Coronary artery (tissue), 2 donors: ENCODE data around the gene USP17L11.
"Not testable (repeated sequence)": the region's sequence is repeated elsewhere in the genome, so short reads cannot be mapped to it uniquely, and the experiment has no call there.

Experiments used
- DNase-seq: peaks from one replicate; pipeline ENCODE4 v3.0.0-alpha.2; 2017; ENCODE audit warnings: low spot score
- H3K27ac ChIP-seq, 2 donors: fragments of 200-600 bp; sonication (generic); one replicate each; pipeline ENCODE4 v1.5.1; 2016 to 2019
- H3K4me3 ChIP-seq: fragments of 200-600 bp; sonication (generic); 2 replicates; pipeline ENCODE4 v1.5.1; 2016; ENCODE audit warnings: mild to moderate bottlenecking, moderate library complexity

Gene USP17L11

DNA sequence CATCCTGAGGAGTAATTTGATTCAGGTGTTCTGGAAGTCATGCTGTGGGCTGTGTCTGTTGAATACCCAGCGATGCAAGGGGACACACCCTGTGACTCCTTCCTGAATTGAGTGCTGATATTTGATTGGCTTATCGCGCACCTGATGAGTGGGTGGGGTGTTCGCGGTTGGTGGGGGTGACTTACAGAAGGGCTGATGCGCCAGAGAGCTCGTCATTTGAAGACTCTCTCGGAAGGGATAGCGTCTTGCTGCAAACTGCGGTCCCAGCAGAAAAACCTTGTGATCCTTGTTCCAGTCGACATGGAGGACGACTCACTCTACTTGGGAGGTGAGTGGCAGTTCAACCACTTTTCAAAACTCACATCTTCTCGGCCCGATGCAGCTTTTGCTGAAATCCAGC, at the start of gene USP17L11:
Gene USP17L11, plus strand, starts transcription at position 301 of the 400 bp plus-strand sequence. Its CDS starts 0 bp downstream, at position 301.
- not testable (repeated sequence) for DNase-seq, H3K4me3 ChIP-seq, H3K27ac ChIP-seq

DNA sequence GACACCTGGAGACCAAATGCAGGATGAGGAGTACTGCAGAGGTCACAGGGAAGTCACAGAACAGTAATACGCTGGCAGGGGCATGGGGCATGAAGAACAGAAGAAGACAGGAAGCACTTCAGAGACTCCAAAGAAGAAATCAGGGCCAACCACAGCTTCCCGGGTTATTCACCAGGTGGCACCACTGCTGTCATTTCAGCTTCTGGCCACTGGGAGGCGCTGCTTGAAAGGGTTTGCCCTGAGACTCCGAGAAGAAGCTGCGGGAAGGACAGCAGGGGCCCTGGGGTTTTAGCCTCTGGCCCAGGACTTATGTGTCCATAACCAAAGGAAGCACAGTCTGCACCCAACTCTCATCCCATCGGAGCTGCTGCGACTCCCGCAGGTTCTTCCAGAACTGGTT, 49.2 kb upstream of the USP17L11 start:
- H3K27ac ChIP-seq, H3K4me3 ChIP-seq, DNase-seq: not testable (repeated sequence)

DNA sequence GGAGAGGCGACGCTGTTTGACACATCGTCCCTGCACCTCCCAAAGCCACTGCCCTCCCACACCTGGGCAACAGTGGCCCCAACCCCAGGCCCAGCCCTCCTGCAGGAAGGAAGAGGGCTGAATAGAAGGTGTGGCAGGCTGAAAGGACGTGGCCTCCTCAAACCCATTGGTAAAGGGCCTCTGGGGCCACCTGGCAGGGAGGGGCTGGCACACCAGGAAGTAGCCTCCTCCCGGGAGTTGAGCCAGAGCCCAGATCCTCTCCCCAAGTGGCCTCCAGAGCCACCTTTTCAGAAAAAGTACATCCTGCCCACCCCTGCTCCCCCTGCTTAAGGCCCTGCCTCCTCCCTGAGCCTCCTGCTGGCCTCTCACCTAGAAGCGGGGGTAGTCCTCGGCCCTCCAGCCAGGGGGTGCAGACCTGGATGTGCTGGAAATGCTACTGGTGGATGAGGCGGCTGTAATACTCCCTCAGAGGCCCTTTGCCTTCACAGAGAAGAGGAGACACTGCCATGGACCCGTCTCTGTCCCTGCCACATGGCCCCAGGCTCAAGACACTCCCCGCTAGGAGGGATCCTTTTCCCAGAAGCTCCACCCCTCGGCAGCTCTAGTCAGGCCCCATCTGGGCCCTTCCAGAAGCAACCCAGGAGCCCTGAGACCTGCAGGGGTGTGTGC, 45.3 kb upstream of the USP17L11 start, which contains the start of gene FAM90A26:
Gene FAM90A26, plus strand, starts transcription at position 619 of the 669 bp plus-strand sequence. CDS start 2,764 bp downstream, outside the sequence.
- H3K4me3 ChIP-seq, H3K27ac ChIP-seq, DNase-seq: not testable (repeated sequence)

DNA sequence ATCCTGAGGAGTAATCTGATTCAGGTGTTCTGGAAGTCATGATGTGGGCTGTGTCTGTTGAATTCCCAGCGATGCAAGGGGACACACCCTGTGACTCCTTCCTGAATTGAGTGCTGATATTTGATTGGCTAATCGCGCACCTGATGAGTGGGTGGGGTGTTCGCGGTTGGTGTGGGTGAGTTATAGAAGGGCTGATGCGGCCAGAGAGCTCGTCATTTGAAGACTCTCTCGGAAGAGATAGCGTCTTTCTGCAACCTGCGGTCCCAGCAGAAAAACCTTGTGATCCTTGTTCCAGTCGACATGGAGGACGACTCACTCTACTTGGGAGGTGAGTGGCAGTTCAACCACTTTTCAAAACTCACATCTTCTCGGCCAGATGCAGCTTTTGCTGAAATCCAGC, 4.8 kb upstream of the USP17L11 start, which contains the start of gene USP17L10:
Gene USP17L10, plus strand, starts transcription at position 301 of the 400 bp plus-strand sequence. Its CDS starts 0 bp downstream, at position 301.
- not testable (repeated sequence) for H3K27ac ChIP-seq, DNase-seq, H3K4me3 ChIP-seq

GRCh38 chr4:9214701-9215100, 504 bp upstream of the USP17L11 start:
- H3K4me3 ChIP-seq, DNase-seq, H3K27ac ChIP-seq: not testable (repeated sequence)

GRCh38 chr4:9219852-9220251, 4.6 kb downstream of the USP17L11 start, which contains the start of gene USP17L12:
USP17L12 (plus strand) TSS chr4:9220152; CDS start chr4:9220152, 0 bp downstream.
- DNase-seq, H3K27ac ChIP-seq, H3K4me3 ChIP-seq: not testable (repeated sequence)

DNA sequence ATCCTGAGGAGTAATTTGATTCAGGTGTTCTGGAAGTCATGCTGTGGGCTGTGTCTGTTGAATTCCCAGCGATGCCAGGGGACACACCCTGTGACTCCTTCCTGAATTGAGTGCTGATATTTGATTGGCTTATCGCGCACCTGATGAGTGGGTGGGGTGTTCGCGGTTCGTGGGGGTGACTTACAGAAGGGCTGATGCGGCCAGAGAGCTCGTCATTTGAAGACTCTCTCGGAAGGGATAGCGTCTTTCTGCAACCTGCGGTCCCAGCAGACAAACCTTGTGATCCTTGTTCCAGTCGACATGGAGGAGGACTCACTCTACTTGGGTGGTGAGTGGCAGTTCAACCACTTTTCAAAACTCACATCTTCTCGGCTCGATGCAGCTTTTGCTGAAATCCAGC, 9.4 kb downstream of the USP17L11 start, which contains the start of gene USP17L13:
Gene USP17L13, plus strand, starts transcription at position 301 of the 400 bp plus-strand sequence. Its CDS starts 0 bp downstream, at position 301.
- not testable (repeated sequence) for H3K4me3 ChIP-seq, H3K27ac ChIP-seq, DNase-seq

DNA sequence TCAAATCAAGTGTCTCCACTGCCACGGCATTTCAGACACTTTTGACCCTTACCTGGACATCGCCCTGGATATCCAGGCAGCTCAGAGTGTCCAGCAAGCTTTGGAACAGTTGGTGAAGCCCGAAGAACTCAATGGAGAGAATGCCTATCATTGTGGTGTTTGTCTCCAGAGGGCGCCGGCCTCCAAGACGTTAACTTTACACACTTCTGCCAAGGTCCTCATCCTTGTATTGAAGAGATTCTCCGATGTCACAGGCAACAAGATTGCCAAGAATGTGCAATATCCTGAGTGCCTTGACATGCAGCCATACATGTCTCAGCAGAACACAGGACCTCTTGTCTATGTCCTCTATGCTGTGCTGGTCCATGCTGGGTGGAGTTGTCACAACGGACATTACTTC, 15.0 kb downstream of the USP17L11 start:
- DNase-seq, H3K4me3 ChIP-seq, H3K27ac ChIP-seq: not testable (repeated sequence)

DNA sequence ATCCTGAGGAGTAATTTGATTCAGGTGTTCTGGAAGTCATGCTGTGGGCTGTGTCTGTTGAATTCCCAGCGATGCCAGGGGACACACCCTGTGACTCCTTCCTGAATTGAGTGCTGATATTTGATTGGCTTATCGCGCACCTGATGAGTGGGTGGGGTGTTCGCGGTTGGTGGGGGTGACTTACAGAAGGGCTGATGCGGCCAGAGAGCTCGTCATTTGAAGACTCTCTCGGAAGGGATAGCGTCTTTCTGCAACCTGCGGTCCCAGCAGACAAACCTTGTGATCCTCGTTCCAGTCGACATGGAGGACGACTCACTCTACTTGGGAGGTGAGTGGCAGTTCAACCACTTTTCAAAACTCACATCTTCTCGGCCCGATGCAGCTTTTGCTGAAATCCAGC, 18.9 kb downstream of the USP17L11 start, which contains the start of gene USP17L15:
Gene USP17L15, plus strand, starts transcription at position 301 of the 400 bp plus-strand sequence. Its CDS starts 0 bp downstream, at position 301.
- not testable (repeated sequence) for H3K4me3 ChIP-seq, DNase-seq, H3K27ac ChIP-seq

GRCh38 chr4:9238461-9238860, 23.3 kb downstream of the USP17L11 start:
- H3K27ac ChIP-seq, H3K4me3 ChIP-seq: not testable (repeated sequence)
- peak; percentile 40 for DNase-seq

DNA sequence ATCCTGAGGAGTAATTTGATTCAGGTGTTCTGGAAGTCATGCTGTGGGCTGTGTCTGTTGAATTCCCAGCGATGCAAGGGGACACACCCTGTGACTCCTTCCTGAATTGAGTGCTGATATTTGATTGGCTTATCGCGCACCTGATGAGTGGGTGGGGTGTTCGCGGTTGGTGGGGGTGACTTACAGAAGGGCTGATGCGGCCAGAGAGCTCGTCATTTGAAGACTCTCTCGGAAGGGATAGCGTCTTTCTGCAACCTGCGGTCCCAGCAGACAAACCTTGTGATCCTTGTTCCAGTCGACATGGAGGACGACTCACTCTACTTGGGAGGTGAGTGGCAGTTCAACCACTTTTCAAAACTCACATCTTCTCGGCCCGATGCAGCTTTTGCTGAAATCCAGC, 28.4 kb downstream of the USP17L11 start, which contains the start of gene USP17L17:
Gene USP17L17, plus strand, starts transcription at position 301 of the 400 bp plus-strand sequence. Its CDS starts 0 bp downstream, at position 301.
- DNase-seq, H3K27ac ChIP-seq: not testable (repeated sequence)

GRCh38 chr4:9247953-9248680, 32.9 kb downstream of the USP17L11 start, which contains the start of gene USP17L18:
USP17L18 (plus strand) TSS chr4:9248630; CDS start chr4:9248630, 0 bp downstream.
- DNase-seq, result peak; percentile 41
- not testable (repeated sequence) for H3K4me3 ChIP-seq, H3K27ac ChIP-seq

More for the DNA sequence above, 28.4 kb downstream of the USP17L11 start, which contains the start of gene USP17L17:
- not testable (repeated sequence) for H3K4me3 ChIP-seq

DNA sequence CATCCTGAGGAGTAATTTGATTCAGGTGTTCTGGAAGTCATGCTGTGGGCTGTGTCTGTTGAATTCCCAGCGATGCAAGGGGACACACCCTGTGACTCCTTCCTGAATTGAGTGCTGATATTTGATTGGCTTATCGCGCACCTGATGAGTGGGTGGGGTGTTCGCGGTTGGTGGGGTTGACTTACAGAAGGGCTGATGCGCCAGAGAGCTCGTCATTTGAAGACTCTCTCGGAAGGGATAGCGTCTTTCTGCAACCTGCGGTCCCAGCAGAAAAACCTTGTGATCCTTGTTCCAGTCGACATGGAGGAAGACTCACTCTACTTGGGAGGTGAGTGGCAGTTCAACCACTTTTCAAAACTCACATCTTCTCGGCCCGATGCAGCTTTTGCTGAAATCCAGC, 37.9 kb downstream of the USP17L11 start, which contains the start of gene USP17L19:
Gene USP17L19, plus strand, starts transcription at position 301 of the 400 bp plus-strand sequence. Its CDS starts 0 bp downstream, at position 301.
- DNase-seq, H3K27ac ChIP-seq, H3K4me3 ChIP-seq: not testable (repeated sequence)

DNA sequence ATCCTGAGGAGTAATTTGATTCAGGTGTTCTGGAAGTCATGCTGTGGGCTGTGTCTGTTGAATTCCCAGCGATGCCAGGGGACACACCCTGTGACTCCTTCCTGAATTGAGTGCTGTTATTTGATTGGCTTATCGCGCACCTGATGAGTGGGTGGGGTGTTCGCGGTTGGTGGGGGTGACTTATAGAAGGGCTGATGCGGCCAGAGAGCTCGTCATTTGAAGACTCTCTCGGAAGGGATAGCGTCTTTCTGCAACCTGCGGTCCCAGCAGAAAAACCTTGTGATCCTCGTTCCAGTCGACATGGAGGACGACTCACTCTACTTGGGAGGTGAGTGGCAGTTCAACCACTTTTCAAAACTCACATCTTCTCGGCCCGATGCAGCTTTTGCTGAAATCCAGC, 42.6 kb downstream of the USP17L11 start, which contains the start of gene USP17L20:
Gene USP17L20, plus strand, starts transcription at position 301 of the 400 bp plus-strand sequence. Its CDS starts 0 bp downstream, at position 301.
- not testable (repeated sequence) for H3K27ac ChIP-seq, DNase-seq, H3K4me3 ChIP-seq

- H3K27ac ChIP-seq, H3K4me3 ChIP-seq, DNase-seq: not testable (repeated sequence)
These were observed 47.4 kb downstream of the USP17L11 start, which contains the start of gene USP17L21 for GRCh38 chr4:9262572-9262971. USP17L21 (plus strand) TSS chr4:9262872; CDS start chr4:9262872, 0 bp downstream.
